GM12891 (cell line): ENCODE results near the gene SLC9A9.

Source experiments
- PAX5 ChIP-seq: IDR thresholded peaks from 2 replicates; pipeline ENCODE4 v1.6.1; 2011; ENCODE audit warnings: low read length, moderate library complexity, mild to moderate bottlenecking; ENCODE audit not compliant: insufficient read depth, severe bottlenecking
- POLR2A ChIP-seq: IDR thresholded peaks from 2 replicates; pipeline ENCODE4 v1.6.1; 2011; ENCODE audit warnings: low read depth, low read length, control low read depth
- POLR2AphosphoS5 ChIP-seq: IDR thresholded peaks from 2 replicates; pipeline ENCODE4 v1.6.1; 2011; ENCODE audit warnings: low read depth, low read length, control low read depth
- SPI1 ChIP-seq: IDR thresholded peaks from 2 replicates; pipeline ENCODE4 v1.6.1; 2011; ENCODE audit warnings: low read depth, low read length, control low read depth
- TAF1 ChIP-seq: IDR thresholded peaks from 2 replicates; pipeline ENCODE4 v1.6.1; 2011; ENCODE audit warnings: low read depth, low read length, control low read depth

GRCh38 chr3:143661677-143662076, 186.6 kb downstream of the SLC9A9 start:
- TF ChIP-seq POLR2A, result no peak
- TF ChIP-seq TAF1, result no peak
- no peak for TF ChIP-seq POLR2AphosphoS5
- no peak for TF ChIP-seq PAX5
- TF ChIP-seq SPI1, result no peak
